Measurements from ENCODE around the gene WNT5A. TPM values are rescaled to one million over a fixed set of nuclear protein-coding genes. Genes with fewer than 3 reads are reported as not detected.

The WNT5A gene
- total and polyA plus RNA-seq, 5 donors = 2.6 to 13.0 (median 10.8) TPM

GRCh38 chr3:55488398-55489055 is 1.4 kb upstream of the WNT5A start:
- WGBS = under 1% methylated on average over 30 of the region's 30 CpGs
- ATAC-seq (peak; percentile 17 to 31), DNase-seq (peak; percentile 71 to 86 (median 84))
- H3K9me3 ChIP-seq (ENCODE audit: control insufficient read depth, low read length) = no peaks in the 10 kb centered on the region
- no peaks in the 10 kb centered on the region for H3K4me1 ChIP-seq (ENCODE audit: control insufficient read depth, insufficient read depth, low read length)
- H3K27me3 ChIP-seq (ENCODE audit: control insufficient read depth, insufficient read depth) = no peaks in the 10 kb centered on the region
- no peak overlapping the region for H3K27ac ChIP-seq (ENCODE audit: low read length)
- intact Hi-C loops (cut with DNase I) = loop anchor here (5.0 to 10.0 kb wide), 6 partner anchors 229 to 1006 kb away; no protein-coding TSS in a partner anchor
- peak overlapping the region; percentile 81 for H3K4me3 ChIP-seq (ENCODE audit: low read length)

- ATAC-seq (no peak), DNase-seq (peak in 2 of 3 donors; percentile 70 to 73)
- H3K27ac ChIP-seq (ENCODE audit: low read length) = no peak overlapping the region
- peak overlapping the region; percentile 81 for H3K4me3 ChIP-seq (ENCODE audit: low read length)
- under 1% methylated on average over 71 of the region's 71 CpGs for WGBS
- H3K9me3 ChIP-seq (ENCODE audit: control insufficient read depth, low read length) = no peaks in the 10 kb centered on the region
- no peaks in the 10 kb centered on the region for H3K4me1 ChIP-seq (ENCODE audit: control insufficient read depth, insufficient read depth, low read length)
- H3K27me3 ChIP-seq (ENCODE audit: control insufficient read depth, insufficient read depth) = no peaks in the 10 kb centered on the region
- intact Hi-C loops (cut with DNase I) = loop anchor here (5.0 to 10.0 kb wide), 6 partner anchors 230 to 1007 kb away; no protein-coding TSS in a partner anchor
These were observed 505 bp upstream of the WNT5A start for GRCh38 chr3:55487381-55488241.

- Histone ChIP-seq H3K9me3 (ENCODE audit: control insufficient read depth, low read length) (no peaks in the 10 kb centered on the region), H3K4me3 (ENCODE audit: low read length) (peak overlapping the region; percentile 81), H3K27me3 (ENCODE audit: control insufficient read depth, insufficient read depth) (no peaks in the 10 kb centered on the region), H3K27ac (ENCODE audit: low read length) (peak overlapping the region; percentile 31), H3K4me1 (ENCODE audit: control insufficient read depth, insufficient read depth, low read length) (no peaks in the 10 kb centered on the region)
- intact Hi-C loops (cut with DNase I) = loop anchor here (5.0 to 10.0 kb wide), 6 partner anchors 231 to 1009 kb away; no protein-coding TSS in a partner anchor
- ATAC-seq (peak; percentile 51 to 53), DNase-seq (peak; percentile 75 to 91 (median 90))
- under 1% methylated on average over 49 of the region's 49 CpGs for WGBS
These were observed 827 bp downstream of the WNT5A start for GRCh38 chr3:55486101-55486856.

GRCh38 chr3:55484801-55485791 is 2.0 kb downstream of the WNT5A start:
- H3K9me3 ChIP-seq (ENCODE audit: control insufficient read depth, low read length) = no peaks in the 10 kb centered on the region
- ATAC-seq (peak; percentile 77 to 81), DNase-seq (peak; percentile 84 to 92 (median 91))
- intact Hi-C loops (cut with DNase I) = loop anchor here (5.0 to 10.0 kb wide), 6 partner anchors 232 to 1010 kb away; no protein-coding TSS in a partner anchor
- H3K27ac ChIP-seq (ENCODE audit: low read length) = peak overlapping the region; percentile 7
- WGBS = 4% methylated on average over 57 of the region's 57 CpGs
- H3K4me1 ChIP-seq (ENCODE audit: control insufficient read depth, insufficient read depth, low read length) = no peaks in the 10 kb centered on the region
- H3K27me3 ChIP-seq (ENCODE audit: control insufficient read depth, insufficient read depth) = no peaks in the 10 kb centered on the region
- H3K4me3 ChIP-seq (ENCODE audit: low read length) = peak overlapping the region; percentile 81

GRCh38 chr3:55484191-55484689 is 2.9 kb downstream of the WNT5A start:
- DNase-seq = peak in 1 of 3 donors; percentile 49
- WGBS = 61% methylated on average over 20 of the region's 20 CpGs

GRCh38 chr3:55483196-55484095 is 3.7 kb downstream of the WNT5A start:
- no peak overlapping the region for H3K27ac ChIP-seq (ENCODE audit: low read length)
- no peaks in the 10 kb centered on the region for H3K9me3 ChIP-seq (ENCODE audit: control insufficient read depth, low read length)
- H3K27me3 ChIP-seq (ENCODE audit: control insufficient read depth, insufficient read depth) = no peaks in the 10 kb centered on the region
- DNase-seq = no peak
- 62% methylated on average over 40 of the region's 40 CpGs for whole genome bisulfite sequencing
- no peak for ATAC-seq
- H3K4me1 ChIP-seq (ENCODE audit: control insufficient read depth, insufficient read depth, low read length) = no peaks in the 10 kb centered on the region
- H3K4me3 ChIP-seq (ENCODE audit: low read length) = no peak overlapping the region
- intact Hi-C loops (cut with DNase I) = loop anchor here (10.0 kb wide), 4 partner anchors 241 to 1011 kb away; no protein-coding TSS in a partner anchor

More at GRCh38 chr3:55484191-55484689, 2.9 kb downstream of the WNT5A start:
- Histone ChIP-seq H3K9me3 (ENCODE audit: control insufficient read depth, low read length) (no peaks in the 10 kb centered on the region), H3K4me3 (ENCODE audit: low read length) (no peak overlapping the region), H3K27me3 (ENCODE audit: control insufficient read depth, insufficient read depth) (no peaks in the 10 kb centered on the region), H3K27ac (ENCODE audit: low read length) (no peak overlapping the region), H3K4me1 (ENCODE audit: control insufficient read depth, insufficient read depth, low read length) (no peaks in the 10 kb centered on the region)
- ATAC-seq = no peak
- intact Hi-C loops (cut with DNase I) = loop anchor here (10.0 kb wide), 4 partner anchors 241 to 1011 kb away; no protein-coding TSS in a partner anchor

DNA sequence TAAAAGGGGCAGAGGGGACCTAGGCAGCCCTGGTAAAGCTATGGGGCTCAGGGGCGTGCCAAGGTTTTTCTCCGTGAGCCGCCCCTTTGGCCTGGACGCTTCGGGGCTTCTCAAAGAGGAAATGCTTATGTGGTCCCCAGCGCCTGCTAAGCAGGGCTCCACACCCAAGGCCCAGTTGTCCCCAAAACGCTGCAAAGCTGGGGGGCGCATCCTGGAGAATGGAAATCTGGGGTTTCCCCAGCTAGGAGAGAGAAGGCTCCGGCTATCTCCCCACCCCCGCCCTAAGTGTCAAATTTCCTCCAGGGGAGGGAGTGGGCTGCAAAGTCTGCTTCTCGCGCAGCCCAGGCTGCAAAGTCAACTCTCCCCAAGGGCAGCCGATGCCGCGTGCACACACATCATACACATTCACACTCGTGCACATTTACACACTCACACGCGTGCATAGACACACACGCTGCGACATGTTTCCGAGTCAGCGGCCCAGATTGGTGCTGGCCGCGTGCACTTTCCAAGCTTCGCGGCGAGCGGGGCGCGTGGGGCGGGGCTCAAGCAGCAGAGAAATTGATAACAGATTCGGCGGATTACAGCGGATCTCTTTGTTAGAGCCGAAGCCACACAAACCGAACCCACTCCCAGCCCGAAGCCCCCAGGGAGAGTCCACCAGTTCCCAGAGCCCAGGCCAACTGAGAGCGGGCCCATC is 4.5 kb downstream of the WNT5A start:
- no peak for ATAC-seq
- intact Hi-C loops (cut with DNase I) = loop anchor here (10.0 kb wide), 4 partner anchors 242 to 1012 kb away; no protein-coding TSS in a partner anchor
- Histone ChIP-seq H3K27me3 (ENCODE audit: control insufficient read depth, insufficient read depth) (no peaks in the 10 kb centered on the region), H3K9me3 (ENCODE audit: control insufficient read depth, low read length) (no peaks in the 10 kb centered on the region), H3K27ac (ENCODE audit: low read length) (no peak overlapping the region), H3K4me3 (ENCODE audit: low read length) (peak overlapping the region; percentile 1), H3K4me1 (ENCODE audit: control insufficient read depth, insufficient read depth, low read length) (no peaks in the 10 kb centered on the region)
- DNase-seq = peak in 1 of 3 donors; percentile 56
- WGBS = 21% methylated on average over 38 of the region's 38 CpGs

DNA sequence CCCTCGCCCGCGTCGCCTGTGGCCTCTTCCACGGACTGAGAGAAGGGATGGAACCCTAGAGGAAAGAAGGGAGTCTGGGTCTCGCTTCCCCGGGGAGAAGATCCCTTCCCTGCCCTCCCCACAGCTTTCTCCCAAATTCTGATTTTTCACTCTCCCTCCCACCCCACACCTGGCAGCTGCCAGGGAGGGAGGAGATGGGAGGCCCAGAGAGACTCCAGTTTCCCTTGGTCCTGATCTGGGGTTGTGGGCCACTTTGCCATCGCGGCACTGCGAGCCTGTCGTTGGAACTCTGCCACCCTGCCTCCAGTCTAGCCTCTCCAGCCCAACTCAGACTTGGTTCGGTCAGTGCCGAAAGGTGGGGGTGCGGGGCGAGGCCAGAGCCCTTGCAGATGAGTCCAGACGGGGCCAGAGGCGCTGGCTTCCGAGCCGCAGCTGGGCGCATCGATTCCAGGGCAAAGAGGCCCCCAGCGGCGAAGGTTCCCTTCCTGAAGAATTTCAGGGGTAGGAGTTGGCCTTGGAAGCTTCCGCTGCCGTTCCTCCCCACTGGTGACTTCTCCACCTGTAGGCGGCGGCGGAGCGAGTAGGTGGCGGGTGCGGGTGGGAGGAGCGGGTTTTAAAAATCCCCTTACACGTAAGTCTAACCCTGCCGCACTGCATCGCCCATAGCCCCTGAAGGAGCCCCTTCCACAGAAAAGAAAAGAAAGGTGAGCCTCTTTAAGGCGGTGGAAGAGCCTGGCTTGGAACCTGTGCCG is 5.2 kb downstream of the WNT5A start:
- Histone ChIP-seq H3K4me3 (ENCODE audit: low read length) (peak overlapping the region; percentile 29), H3K27me3 (ENCODE audit: control insufficient read depth, insufficient read depth) (no peaks in the 10 kb centered on the region), H3K4me1 (ENCODE audit: control insufficient read depth, insufficient read depth, low read length) (no peaks in the 10 kb centered on the region), H3K9me3 (ENCODE audit: control insufficient read depth, low read length) (no peaks in the 10 kb centered on the region), H3K27ac (ENCODE audit: low read length) (no peak overlapping the region)
- intact Hi-C loops (cut with DNase I) = loop anchor here (10.0 kb wide), 4 partner anchors 243 to 1013 kb away; no protein-coding TSS in a partner anchor
- ATAC-seq (no peak), DNase-seq (peak in 2 of 3 donors; percentile 62 to 69)
- WGBS = 14% methylated on average over 37 of the region's 37 CpGs
